Kidney epithelial cell (primary cell): Measurements from ENCODE around the gene PC. TPM values are rescaled to one million over a fixed set of nuclear protein-coding genes. Genes with fewer than 3 reads are reported as not detected.
"Not testable (repeated sequence)": the region's sequence is repeated elsewhere in the genome, so short reads cannot be mapped to it uniquely, and the experiment has no call there.

Source experiments
- DNase-seq: peaks from one replicate; pipeline ENCODE4 v3.0.0-alpha.2; 2010; ENCODE audit warnings: low read depth
- H3K27me3 ChIP-seq: 2 replicates; pipeline ENCODE4 v1.6.0; 2011; ENCODE audit warnings: low read length; ENCODE audit not compliant: control insufficient read depth, insufficient read depth
- H3K36me3 ChIP-seq: 2 replicates; pipeline ENCODE4 v1.5.1; 2011; ENCODE audit warnings: low read length; ENCODE audit not compliant: control insufficient read depth, insufficient read depth
- H3K4me3 ChIP-seq: 2 replicates; pipeline ENCODE4 v1.5.1; 2011; ENCODE audit warnings: low read depth, mild to moderate bottlenecking, control low read depth, low read length
- total RNA-seq: library from RNA; depleted of rRNA; stranded (reverse); fragments of >200 nt; gene quantifications from 2 replicates; pipeline ENCODE4 v1.2.3, GENCODE V29; 2015
- TF ChIP-seq, protein P1 (sequence below): IDR thresholded peaks from 2 replicates; pipeline ENCODE4 v1.5.1; 2011; ENCODE audit warnings: mild to moderate bottlenecking, moderate library complexity, low read length, control low read depth, inconsistent platforms; ENCODE audit not compliant: insufficient read depth, poor library complexity, severe bottlenecking

The PC gene
- total RNA-seq, 1 donor from 2014 or later = 10.1 TPM

DNA sequence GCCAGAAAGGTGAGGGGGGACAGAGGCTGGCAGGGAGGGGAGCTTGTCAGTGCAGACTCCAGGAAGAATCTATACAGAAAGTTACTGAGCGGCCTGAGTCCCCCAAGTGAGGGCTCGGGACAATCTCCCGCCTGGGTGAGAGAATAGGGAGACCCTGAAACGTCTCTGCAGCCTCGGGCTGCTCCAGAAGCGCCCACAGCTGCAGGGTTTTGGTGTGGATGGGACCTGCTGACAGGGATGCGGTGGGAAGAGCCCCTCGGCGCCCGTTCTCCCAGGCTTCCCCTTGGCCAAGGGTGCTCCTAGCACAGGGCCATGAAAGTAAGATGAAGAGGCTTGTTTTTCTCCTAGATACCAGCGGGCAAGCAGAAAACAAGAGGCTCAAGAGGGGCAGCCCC is 115.7 kb downstream of the PC start:
- Histone ChIP-seq H3K36me3 (peaks cover 1% of the 10 kb centered on the region), H3K4me3 (peak overlapping the region; percentile 99), H3K27me3 (no peaks in the 10 kb centered on the region)
- no peak for DNase-seq
- TF ChIP-seq, protein P1, sequence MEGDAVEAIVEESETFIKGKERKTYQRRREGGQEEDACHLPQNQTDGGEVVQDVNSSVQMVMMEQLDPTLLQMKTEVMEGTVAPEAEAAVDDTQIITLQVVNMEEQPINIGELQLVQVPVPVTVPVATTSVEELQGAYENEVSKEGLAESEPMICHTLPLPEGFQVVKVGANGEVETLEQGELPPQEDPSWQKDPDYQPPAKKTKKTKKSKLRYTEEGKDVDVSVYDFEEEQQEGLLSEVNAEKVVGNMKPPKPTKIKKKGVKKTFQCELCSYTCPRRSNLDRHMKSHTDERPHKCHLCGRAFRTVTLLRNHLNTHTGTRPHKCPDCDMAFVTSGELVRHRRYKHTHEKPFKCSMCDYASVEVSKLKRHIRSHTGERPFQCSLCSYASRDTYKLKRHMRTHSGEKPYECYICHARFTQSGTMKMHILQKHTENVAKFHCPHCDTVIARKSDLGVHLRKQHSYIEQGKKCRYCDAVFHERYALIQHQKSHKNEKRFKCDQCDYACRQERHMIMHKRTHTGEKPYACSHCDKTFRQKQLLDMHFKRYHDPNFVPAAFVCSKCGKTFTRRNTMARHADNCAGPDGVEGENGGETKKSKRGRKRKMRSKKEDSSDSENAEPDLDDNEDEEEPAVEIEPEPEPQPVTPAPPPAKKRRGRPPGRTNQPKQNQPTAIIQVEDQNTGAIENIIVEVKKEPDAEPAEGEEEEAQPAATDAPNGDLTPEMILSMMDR = no peak

DNA sequence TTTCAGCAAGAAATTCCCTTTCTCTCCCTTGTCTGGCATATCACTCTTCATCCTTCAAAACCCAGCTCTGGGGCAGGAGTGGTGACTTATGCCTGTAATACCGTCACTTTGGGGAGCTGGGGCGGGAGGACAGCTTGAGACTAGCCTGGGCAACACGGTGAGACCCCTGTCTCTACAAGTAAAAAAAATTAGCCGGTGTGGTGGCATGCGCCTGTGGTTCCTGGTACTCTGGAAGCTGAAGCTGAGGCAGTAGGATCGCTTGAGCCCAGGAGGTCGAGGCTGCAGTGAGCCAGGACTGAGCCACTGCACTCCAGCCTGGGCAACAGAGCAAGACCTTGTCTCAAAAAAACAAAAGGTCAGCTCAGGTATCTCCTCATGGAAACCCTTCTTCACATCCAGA is 116.3 kb downstream of the PC start:
- no peaks in the 10 kb centered on the region for H3K27me3 ChIP-seq
- TF ChIP-seq, protein P1 = no peak
- peak overlapping the region; percentile 99 for H3K4me3 ChIP-seq
- DNase-seq = no peak
- peaks cover 1% of the 10 kb centered on the region for H3K36me3 ChIP-seq

DNA sequence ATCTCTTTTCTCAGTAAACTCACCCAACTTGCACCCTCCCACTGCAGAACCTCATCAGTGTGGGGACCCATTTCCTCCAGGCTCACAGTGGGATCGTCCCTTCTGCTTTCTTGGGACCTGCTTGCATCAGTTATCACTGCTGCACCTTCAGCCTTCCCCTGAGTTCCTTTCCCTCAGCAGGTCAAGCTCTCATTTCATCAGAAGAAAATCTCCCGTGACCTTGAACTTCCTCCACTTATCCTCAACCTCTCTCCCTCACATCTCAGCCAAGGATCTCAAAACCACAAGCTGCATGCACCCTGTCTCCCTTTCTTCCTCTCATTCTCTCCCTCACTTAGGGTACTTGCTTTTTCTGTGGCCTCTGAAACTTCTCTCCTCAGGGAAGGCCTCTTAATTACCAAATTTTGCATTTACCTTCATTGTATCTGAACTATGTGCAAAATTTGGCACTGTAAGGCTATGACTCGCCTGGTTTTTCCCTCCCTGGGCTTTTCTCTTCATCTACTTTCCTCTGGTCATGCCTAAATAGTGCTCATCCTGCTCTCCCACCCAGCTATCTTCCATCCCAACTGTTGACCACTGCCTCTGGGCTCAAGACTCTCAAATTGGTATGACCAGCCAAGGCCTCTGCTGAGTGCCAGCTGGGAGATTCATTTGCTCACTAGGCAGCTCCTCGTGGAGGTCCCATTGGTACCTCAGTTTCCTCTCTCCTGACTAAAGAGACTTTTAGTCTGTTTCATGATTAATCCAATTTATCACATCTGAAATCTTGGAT is 117.7 kb downstream of the PC start:
- no peak overlapping the region for H3K4me3 ChIP-seq
- TF ChIP-seq, protein P1 = no peak
- H3K27me3 ChIP-seq = no peaks in the 10 kb centered on the region
- H3K36me3 ChIP-seq = no peaks in the 10 kb centered on the region
- DNase-seq = no peak

DNA sequence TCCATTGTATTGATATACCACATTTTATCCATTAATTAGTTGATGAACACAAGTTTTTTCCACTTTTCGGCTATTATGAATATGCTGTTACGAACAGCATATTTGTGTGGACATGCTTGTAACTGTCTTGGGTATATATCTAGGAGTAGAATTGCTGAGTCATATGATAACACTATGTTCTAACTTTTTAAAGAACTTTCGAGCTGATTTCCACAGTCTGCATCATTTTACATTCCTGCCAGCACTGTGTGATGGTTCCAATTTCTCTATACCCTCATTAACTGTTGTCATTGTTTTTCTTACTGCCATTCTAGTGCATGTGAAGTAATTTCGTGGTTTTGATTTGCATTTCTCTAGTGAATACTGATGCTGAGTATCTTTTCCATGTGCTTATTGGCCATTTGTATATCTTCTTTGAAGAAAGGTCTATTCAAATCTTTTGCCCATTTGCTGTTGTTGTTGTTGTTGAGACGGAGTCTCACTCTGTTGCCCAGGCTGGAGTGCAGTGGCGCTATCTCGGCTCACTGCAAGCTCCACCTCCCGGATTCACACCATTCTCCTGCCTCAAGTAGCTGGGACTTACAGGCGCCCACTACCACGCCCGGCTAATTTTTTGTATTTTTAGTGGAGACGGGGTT is 122.3 kb downstream of the PC start:
- TF ChIP-seq, protein P1 = no peak
- no peaks in the 10 kb centered on the region for H3K27me3 ChIP-seq
- no peaks in the 10 kb centered on the region for H3K36me3 ChIP-seq
- no peak for DNase-seq
- no peak overlapping the region for H3K4me3 ChIP-seq

DNA sequence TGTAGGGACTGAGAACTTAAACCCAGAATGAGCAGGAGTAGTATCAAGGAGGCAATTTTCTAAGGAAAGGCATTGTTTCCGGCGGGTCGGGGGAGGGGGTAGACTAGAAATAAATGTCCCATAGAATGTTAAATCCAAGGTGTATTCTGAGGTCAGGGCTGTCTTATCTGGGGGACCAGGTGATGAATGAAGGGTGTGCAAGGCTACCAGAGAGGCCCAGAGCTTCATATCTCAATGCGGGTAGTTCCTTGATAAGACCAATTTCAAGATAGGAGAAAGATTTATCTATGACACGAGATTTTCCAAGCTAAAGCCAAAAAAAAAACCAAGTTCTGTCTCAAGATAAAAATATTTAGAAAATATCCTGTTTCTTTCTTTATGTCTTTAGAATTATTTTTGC is 123.2 kb downstream of the PC start:
- no peak for DNase-seq
- TF ChIP-seq, protein P1 = no peak
- Histone ChIP-seq H3K4me3 (no peak overlapping the region), H3K27me3 (no peaks in the 10 kb centered on the region), H3K36me3 (no peaks in the 10 kb centered on the region)

DNA sequence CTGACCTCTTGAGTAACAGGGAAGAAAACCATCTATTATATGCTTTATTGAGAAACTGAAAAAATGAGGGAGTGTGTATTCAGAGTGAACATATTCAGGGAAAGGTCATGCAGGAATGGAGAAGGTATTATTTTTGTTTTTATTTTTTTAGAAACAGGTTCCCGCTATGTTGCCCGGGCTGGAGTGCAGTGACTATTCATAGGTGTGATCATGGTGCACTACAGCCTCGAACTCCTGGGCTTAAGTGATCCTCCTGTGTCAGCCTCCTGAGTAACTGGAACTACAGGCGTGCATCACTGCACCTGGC is 123.7 kb downstream of the PC start:
- no peaks in the 10 kb centered on the region for H3K27me3 ChIP-seq
- H3K36me3 ChIP-seq = no peaks in the 10 kb centered on the region
- TF ChIP-seq, protein P1 = no peak

DNA sequence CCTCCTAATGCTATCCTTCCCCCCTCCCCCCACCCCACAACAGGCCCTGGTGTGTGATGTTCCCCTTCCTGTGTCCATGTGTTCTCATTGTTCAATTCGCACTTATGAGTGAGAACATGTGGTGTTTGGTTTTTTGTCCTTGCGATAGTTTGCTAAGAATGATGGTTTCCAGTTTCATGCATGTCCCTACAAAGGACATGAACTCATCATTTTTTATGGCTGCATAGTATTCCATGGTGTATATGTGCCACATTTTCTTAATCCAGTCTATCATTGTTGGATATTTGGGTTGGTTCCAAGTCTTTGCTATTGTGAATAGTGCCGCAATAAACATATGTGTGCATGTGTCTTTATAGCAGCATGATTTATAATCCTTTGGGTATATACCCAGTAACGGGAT is 133.6 kb downstream of the PC start:
- not testable (repeated sequence) for H3K36me3 ChIP-seq, DNase-seq, H3K27me3 ChIP-seq, H3K4me3 ChIP-seq

More for the DNA sequence above, 123.7 kb downstream of the PC start:
- H3K4me3 ChIP-seq = no peak overlapping the region
- DNase-seq = no peak
